Pancreas (tissue), 10 donors: ENCODE results near the gene ZNF541. TPM values are rescaled to one million over a fixed set of nuclear protein-coding genes. Genes with fewer than 3 reads are reported as not detected.

Source experiments
- ATAC-seq, 4 donors: fragments of 200-7000 bp; cut with Tn5 transposase; one replicate each; pipeline versions ENCODE4 v1.8.0 to v1.9.1; 2020; ENCODE audit warnings: mild to moderate bottlenecking in 4 of 4, moderate library complexity in 4 of 4
- DNase-seq, 6 donors: peaks; one replicate each; pipeline ENCODE4 v3.0.0-alpha.2; 2020
- FAIRE-seq: peaks from 2 replicates; lab custom pipeline; 2012; peaks lifted over from hg19 to GRCh38; lab: Jason Lieb, UNC
- H3K27ac ChIP-seq, 4 donors: fragments of 200-600 bp; sonication (generic); 1 replicate in 3 of 4; 2 replicates in 1 of 4; pipeline versions ENCODE4 v1.5.0 to v1.8.0; 2020
- H3K27me3 ChIP-seq, 4 donors: fragments of 200-600 bp; one replicate each; pipeline ENCODE4 v1.8.0; 2021
- H3K36me3 ChIP-seq, 3 donors: fragments of 200-600 bp; sonication (generic) in 1 of 3; one replicate each; pipeline versions ENCODE4 v1.5.0 to v1.8.0; 2020 to 2021
- H3K4me1 ChIP-seq, 3 donors: fragments of 200-600 bp; one replicate each; pipeline ENCODE4 v1.8.0; 2021
- H3K4me3 ChIP-seq, 4 donors: fragments of 200-600 bp; sonication (generic) in 2 of 4; one replicate each; pipeline versions ENCODE4 v1.5.0 to v1.8.0; 2020 to 2021
- H3K9me3 ChIP-seq, 4 donors: fragments of 200-600 bp; one replicate each; pipeline ENCODE4 v1.8.0; 2021
- CTCF ChIP-seq, 4 donors: fragments of 200-600 bp; sonication (generic) in 3 of 4; IDR thresholded peaks; one replicate each; pipeline versions ENCODE4 v1.5.0 to v1.8.0; 2021; ENCODE audit warnings: antibody characterized with exemption in 4 of 4
- WGBS, 2 donors: extraction: QIAGEN DNeasy Blood & Tissue Kit; methylation state at CpG; one replicate each; pipeline ENCODE4 v1.1.7; 2013; 5-methylcytosine and 5-hydroxymethylcytosine counted together
- intact Hi-C, 3 donors: fragments of 100-400 bp; cut with DNase I; formaldehyde crosslinking; loops; one replicate each; pipeline versions ENCODE4 v1.11.1 to v1.14.2; 2022
- polyA plus RNA-seq, 2 donors: library from polyadenylated mRNA; stranded (reverse); fragments of 200-250 nt; gene quantifications; one replicate each; pipeline ENCODE4 v1.2.3, GENCODE V29; 2013
- total RNA-seq, 6 donors: library from RNA; stranded (reverse); fragmentation: NEBNext Ultra II Directional in 4 of 6; extraction: Animal tissue kit (Norgen Biotek cat#: 25700) in 4 of 6; gene quantifications; one replicate each; pipeline versions ENCODE4 v1.2.1 to v1.2.4, GENCODE V29; 2021 to 2023
- donor health status: healthy with polysubstance abuse.
- donor health status: DM: no; HTN: no; CAD: no; lungs with moderate emphysema.
- donor health status: DM: no; HTN: no; CAD: no.
- donor health status: control.
- donor health status: control.
- donor health status: Bipolar disorder and iron deficiency.
- donor health status: DM: yes; HTN: yes; CAD: no.
- donor health status: DM: no; HTN: no; CAD: no.
- donor health status: DM: no; HTN: no; CAD: no.
- donor health status: DM: yes; HTN: yes; CAD: no.

Gene ZNF541
- total and polyA plus RNA-seq, 8 donors: 0.06 to 0.63 (median 0.16) TPM; not detected in 1

- Histone ChIP-seq H3K4me1 (no peaks in the 10 kb centered on the region), H3K9me3 (no peaks in the 10 kb centered on the region), H3K4me3 (no peak overlapping the region), H3K36me3 (no peaks in the 10 kb centered on the region), H3K27ac (no peak overlapping the region), H3K27me3 (peaks cover 0 to 8% (median 0%) of the 10 kb centered on the region in 4 donors)
- no peak for ATAC-seq
- no peak for DNase-seq
- no peak for FAIRE-seq
- 88 to 90% methylated on average over 22 of the region's 22 CpGs for WGBS, 2 donors
- TF ChIP-seq CTCF (IDR thresholded peaks at IDR 0.05): no peak
- intact Hi-C loops: no loop called here
These were observed 28.5 kb downstream of the ZNF541 start for GRCh38 chr19:47544476-47544875.

- TF ChIP-seq CTCF (IDR thresholded peaks at IDR 0.05): no peak
- intact Hi-C loops: no loop called here
- no peak for FAIRE-seq
- Histone ChIP-seq H3K4me1 (no peaks in the 10 kb centered on the region), H3K36me3 (no peaks in the 10 kb centered on the region), H3K9me3 (no peaks in the 10 kb centered on the region), H3K27me3 (peaks cover 0 to 8% (median 0%) of the 10 kb centered on the region in 4 donors), H3K4me3 (no peak overlapping the region), H3K27ac (no peak overlapping the region)
- DNase-seq: no peak
- 90 to 94% methylated on average over 18 of the region's 18 CpGs for WGBS, 2 donors
- no peak for ATAC-seq
These were observed 28.9 kb downstream of the ZNF541 start for GRCh38 chr19:47544075-47544474.

GRCh38 chr19:47542030-47542475 lies 30.9 kb downstream of the ZNF541 start:
- 72 to 76% methylated on average over 9 of the region's 9 CpGs for WGBS, 2 donors

GRCh38 chr19:47541518-47541917 lies 31.4 kb downstream of the ZNF541 start:
- intact Hi-C loops: no loop called here
- peak; percentile 29 for FAIRE-seq
- TF ChIP-seq CTCF (IDR thresholded peaks at IDR 0.05): no peak
- Histone ChIP-seq H3K4me3 (no peak overlapping the region), H3K27ac (no peak overlapping the region), H3K9me3 (no peaks in the 10 kb centered on the region), H3K27me3 (peaks cover 0 to 8% (median 0%) of the 10 kb centered on the region in 4 donors), H3K36me3 (no peaks in the 10 kb centered on the region), H3K4me1 (no peaks in the 10 kb centered on the region)
- ATAC-seq: no peak
- no peak for DNase-seq
- WGBS, 2 donors: 72 to 76% methylated on average over 6 of the region's 6 CpGs

More at GRCh38 chr19:47542030-47542475, 30.9 kb downstream of the ZNF541 start:
- intact Hi-C loops: no loop called here
- Histone ChIP-seq H3K4me3 (no peak overlapping the region), H3K27me3 (peaks cover 0 to 8% (median 0%) of the 10 kb centered on the region in 4 donors), H3K36me3 (no peaks in the 10 kb centered on the region), H3K4me1 (no peaks in the 10 kb centered on the region), H3K27ac (no peak overlapping the region), H3K9me3 (no peaks in the 10 kb centered on the region)
- no peak for FAIRE-seq
- no peak for DNase-seq
- no peak for TF ChIP-seq CTCF (IDR thresholded peaks at IDR 0.05)
- ATAC-seq: no peak

- H3K4me1 ChIP-seq: no peaks in the 10 kb centered on the region
- WGBS, 2 donors: 46 to 51% methylated on average over 4 of the region's 4 CpGs
These were observed 32.2 kb downstream of the ZNF541 start for GRCh38 chr19:47540748-47541147.

More at GRCh38 chr19:47540748-47541147, 32.2 kb downstream of the ZNF541 start:
- H3K9me3 ChIP-seq: no peaks in the 10 kb centered on the region
- DNase-seq (no peak), FAIRE-seq (no peak), ATAC-seq (peak in 2 of 4 donors; percentile 41 to 42)
- peaks cover 0 to 6% (median 0%) of the 10 kb centered on the region in 4 donors for H3K27me3 ChIP-seq
- no peaks in the 10 kb centered on the region for H3K36me3 ChIP-seq
- intact Hi-C loops: no loop called here
- no peak for TF ChIP-seq CTCF (IDR thresholded peaks at IDR 0.05)
- no peak overlapping the region for H3K4me3 ChIP-seq
- no peak overlapping the region for H3K27ac ChIP-seq
